IMR-90 (cell line): ENCODE data around the gene CYRIA. TPM values are rescaled to one million over a fixed set of nuclear protein-coding genes. Genes with fewer than 3 reads are reported as not detected.
A peak's percentile ranks its signal among the peaks of the same experiment; 100 is the strongest.

Experiments
- ATAC-seq: fragments of 200-7000 bp; cut with Tn5 transposase; 2 replicates; pipeline ENCODE4 v1.9.1; 2020; ENCODE audit warnings: low read depth, mild to moderate bottlenecking, moderate library complexity
- BruUV-seq: library from RNA; stranded (reverse); fragments of 400-500 nt; replicated peaks from 2 replicates; lab custom pipeline; 2021; lab: Mats Ljungman, UMichigan
- CTCF ChIA-PET: fragments of 300-600 bp; formaldehyde crosslinking; extraction: SDS; loops from one replicate; lab custom pipeline; 2021; ENCODE audit warnings: antibody characterized with exemption; lab: Yijun Ruan, JAX
- POLR2A ChIA-PET: fragments of 300-600 bp; sonication (Branson Sonifier 250); formaldehyde crosslinking; loops from one replicate; lab custom pipeline; 2022; ENCODE audit warnings: antibody characterized with exemption; ENCODE audit not compliant: unreplicated experiment; lab: Charles Lee
- DNase-seq: peaks from one replicate; pipeline ENCODE4 v3.0.0; 2013
- H2AFZ ChIP-seq: replicated peaks from 2 replicates; pipeline ENCODE3; 2013; ENCODE audit warnings: low read length, mild to moderate bottlenecking; ENCODE audit not compliant: poor library complexity
- H2AK5ac ChIP-seq: 2 replicates; pipeline ENCODE4 v1.6.1; 2013; ENCODE audit warnings: low read depth, low read length, inconsistent platforms
- H2AK9ac ChIP-seq: replicated peaks from 2 replicates; pipeline ENCODE3; 2013; ENCODE audit warnings: mild to moderate bottlenecking, low read depth, low read length, moderate library complexity; ENCODE audit not compliant: poor library complexity
- H2BK120ac ChIP-seq: 2 replicates; pipeline ENCODE4 v1.6.1; 2013; ENCODE audit warnings: low read depth, low read length, inconsistent platforms
- H2BK15ac ChIP-seq: 3 replicates; pipeline ENCODE4 v1.6.1; 2013; ENCODE audit warnings: low read depth, low read length, inconsistent platforms
- H2BK20ac ChIP-seq: 2 replicates; pipeline ENCODE4 v1.6.1; 2013; ENCODE audit warnings: low read depth, mild to moderate bottlenecking, inconsistent platforms, low read length, moderate library complexity
- H2BK5ac ChIP-seq: 2 replicates; pipeline ENCODE4 v1.6.1; 2013; ENCODE audit warnings: mild to moderate bottlenecking, low read depth, low read length, inconsistent platforms; ENCODE audit not compliant: poor library complexity, severe bottlenecking
- H3K14ac ChIP-seq: replicated peaks from 2 replicates; pipeline ENCODE4 v1.6.1; 2013; ENCODE audit warnings: low read depth, low read length, inconsistent platforms
- H3K18ac ChIP-seq: 2 replicates; pipeline ENCODE4 v1.6.1; 2013; ENCODE audit warnings: low read depth, low read length, control low read depth
- H3K23ac ChIP-seq: 2 replicates; pipeline ENCODE4 v1.6.1; 2013; ENCODE audit warnings: low read depth, low read length, inconsistent platforms
- H3K27ac ChIP-seq: 2 replicates; pipeline ENCODE4 v1.5.1; 2013; ENCODE audit warnings: mild to moderate bottlenecking, control low read depth, low read length; ENCODE audit not compliant: insufficient read depth
- H3K27me3 ChIP-seq: 2 replicates; pipeline ENCODE4 v1.6.1; 2013; ENCODE audit warnings: low read length; ENCODE audit not compliant: control insufficient read depth, insufficient read depth
- H3K36me3 ChIP-seq: 2 replicates; pipeline ENCODE4 v1.6.1; 2013; ENCODE audit warnings: low read length, mixed read lengths; ENCODE audit not compliant: control insufficient read depth, insufficient read depth
- H3K4ac ChIP-seq: 2 replicates; pipeline ENCODE4 v1.6.1; 2013; ENCODE audit warnings: low read depth, low read length, inconsistent platforms
- H3K4me1 ChIP-seq: 2 replicates; pipeline ENCODE4 v1.6.1; 2013; ENCODE audit warnings: low read length, mixed read lengths; ENCODE audit not compliant: control insufficient read depth, insufficient read depth
- H3K4me2 ChIP-seq: 2 replicates; pipeline ENCODE4 v1.6.1; 2013; ENCODE audit warnings: low read depth, mild to moderate bottlenecking, control low read depth, low read length, moderate library complexity
- H3K4me3 ChIP-seq: 2 replicates; pipeline ENCODE4 v1.5.1; 2013; ENCODE audit warnings: low read depth, mild to moderate bottlenecking, control low read depth, low read length, moderate library complexity; ENCODE audit not compliant: insufficient read depth
- H3K56ac ChIP-seq: 2 replicates; pipeline ENCODE4 v1.6.1; 2013; ENCODE audit warnings: low read length, inconsistent platforms; ENCODE audit not compliant: insufficient read depth; ENCODE audit errors: extremely low read depth
- H3K79me1 ChIP-seq, 2 experiments: 2 replicates each; pipeline ENCODE4 v1.6.1; 2013; ENCODE audit warnings: low read length in 2 of 2, inconsistent platforms in 1 of 2, low read depth in 1 of 2
- H3K9ac ChIP-seq: 2 replicates; pipeline ENCODE4 v1.6.1; 2013; ENCODE audit warnings: low read depth, low read length, control low read depth
- H3K9me1 ChIP-seq: 2 replicates; pipeline ENCODE4 v1.6.1; 2013; ENCODE audit warnings: low read length, inconsistent platforms; ENCODE audit not compliant: insufficient read depth
- H3K9me3 ChIP-seq: 2 replicates; pipeline ENCODE4 v1.6.1; 2013; ENCODE audit warnings: low read length; ENCODE audit not compliant: control insufficient read depth, insufficient read depth
- H4K20me1 ChIP-seq: 2 replicates; pipeline ENCODE4 v1.6.1; 2013; ENCODE audit warnings: low read length, inconsistent platforms; ENCODE audit not compliant: insufficient read depth
- H4K5ac ChIP-seq: 2 replicates; pipeline ENCODE4 v1.6.1; 2013; ENCODE audit warnings: mild to moderate bottlenecking, low read depth, low read length, control low read depth
- H4K8ac ChIP-seq, 2 experiments: 2 replicates each; pipeline ENCODE4 v1.6.1; 2013; ENCODE audit warnings: low read depth in 2 of 2, low read length in 2 of 2, control low read depth in 1 of 2, inconsistent platforms in 1 of 2
- H4K91ac ChIP-seq: 2 replicates; pipeline ENCODE4 v1.6.1; 2013; ENCODE audit warnings: low read depth, low read length, inconsistent platforms; ENCODE audit not compliant: insufficient read depth
- CEBPB ChIP-seq: IDR thresholded peaks from 2 replicates; pipeline ENCODE4 v1.6.1; 2012; ENCODE audit warnings: low read depth, low read length, improper control_type of control experiment
- CHD1 ChIP-seq: IDR thresholded peaks from 2 replicates; pipeline ENCODE4 v1.6.1; 2012; ENCODE audit warnings: low read depth, low read length, improper control_type of control experiment
- FOS ChIP-seq: fragments of 150-350 bp; IDR thresholded peaks from 2 replicates; pipeline ENCODE4 v1.6.1; 2016; ENCODE audit warnings: low read depth, low read length
- MAFK ChIP-seq: IDR thresholded peaks from 2 replicates; pipeline ENCODE4 v1.6.1; 2012; ENCODE audit warnings: low read depth, low read length, improper control_type of control experiment
- POLR2A ChIP-seq: IDR thresholded peaks from 2 replicates; pipeline ENCODE4 v1.6.1; 2012; ENCODE audit warnings: mild to moderate bottlenecking, low read depth, low read length
- RCOR1 ChIP-seq: IDR thresholded peaks from 2 replicates; pipeline ENCODE4 v1.6.1; 2012; ENCODE audit warnings: mild to moderate bottlenecking, low read length, improper control_type of control experiment; ENCODE audit not compliant: insufficient replicate concordance
- WGBS, 2 experiments: methylation state at CpG; one replicate each; pipeline versions ENCODE4 v1.1.5 to v1.1.7; 2013; ENCODE audit warnings: missing lambda C conversion rate in 2 of 2; ENCODE audit not compliant: insufficient read length in 1 of 2; ENCODE audit errors: extremely low coverage in 2 of 2; 5-methylcytosine and 5-hydroxymethylcytosine counted together
- dilution Hi-C: fragments of 300-500 bp; cut with HindIII; formaldehyde crosslinking; loops from one replicate; pipeline ENCODE4 v1.14.3; 2018; ENCODE audit warnings: low sequenced_read_pairs; ENCODE audit not compliant: unreplicated experiment
- in situ Hi-C: fragments of 300-500 bp; cut with MboI; formaldehyde crosslinking; loops from 3 replicates; pipeline ENCODE4 v1.14.3; 2019; ENCODE audit warnings: low sequenced_read_pairs, inconsistent platforms, mixed read lengths
- intact Hi-C: fragments of 100-400 bp; cut with micrococcal nuclease; formaldehyde crosslinking; loops from 2 replicates; pipeline ENCODE4 v1.10.0; 2022
- polyA plus RNA-seq, 3 experiments: library from polyadenylated mRNA; depleted of rRNA; stranded (reverse); fragments of >200 nt; gene quantifications; 2 replicates each; pipeline ENCODE4 v1.2.3, GENCODE V29; 2012; ENCODE audit warnings: low replicate concordance in 1 of 3
- total RNA-seq: library from RNA; depleted of rRNA; stranded (reverse); fragments of >200 nt; gene quantifications from 2 replicates; pipeline ENCODE4 v1.2.3, GENCODE V29; 2012

The CYRIA gene
- total and polyA plus RNA-seq, 2 of the 4 experiments (the other 2 are of a cell fraction), result 1.7 to 3.8 TPM

DNA sequence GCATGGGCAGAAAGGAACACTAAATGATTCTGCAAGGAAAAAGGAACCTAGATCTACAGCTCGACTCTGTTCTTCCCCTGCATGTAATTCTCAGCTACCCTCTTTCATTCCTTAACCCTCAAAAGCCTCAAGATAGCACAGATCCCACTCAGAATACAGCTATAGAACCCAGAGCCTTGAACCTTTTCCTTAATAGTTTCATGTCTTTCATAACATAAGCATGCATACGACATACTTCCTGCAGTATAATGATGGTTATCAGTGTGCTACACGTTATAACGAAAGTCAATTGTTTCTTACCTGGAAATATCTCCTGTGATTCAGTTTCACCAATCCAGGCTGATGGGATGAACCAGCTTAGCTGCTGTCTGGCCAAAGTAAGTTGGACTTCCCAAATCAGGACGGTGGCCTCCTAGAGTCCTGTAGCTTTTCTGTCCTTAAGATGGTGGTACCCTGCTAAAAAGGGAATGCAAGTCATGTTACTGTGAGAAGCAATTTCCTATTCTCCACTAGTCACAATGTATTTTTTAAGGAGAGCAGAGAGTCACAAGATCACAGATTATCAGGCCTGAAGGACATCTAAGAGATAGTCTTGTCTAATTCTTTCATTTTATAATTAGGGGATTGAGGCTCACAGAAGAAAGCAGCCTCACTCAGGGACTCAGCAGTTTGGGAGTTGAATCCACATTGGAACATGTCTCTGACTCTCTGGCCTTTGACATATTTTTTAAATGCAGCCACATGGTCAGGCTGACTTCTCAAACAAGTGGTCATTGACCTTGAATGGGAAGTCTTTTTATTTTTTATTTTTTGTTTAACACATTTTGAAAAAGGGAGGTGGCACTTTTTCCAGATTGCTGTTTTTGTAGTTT lies 41.8 kb downstream of the CYRIA start (continued):
- TF ChIP-seq MAFK (no peak), CHD1 (no peak)

DNA sequence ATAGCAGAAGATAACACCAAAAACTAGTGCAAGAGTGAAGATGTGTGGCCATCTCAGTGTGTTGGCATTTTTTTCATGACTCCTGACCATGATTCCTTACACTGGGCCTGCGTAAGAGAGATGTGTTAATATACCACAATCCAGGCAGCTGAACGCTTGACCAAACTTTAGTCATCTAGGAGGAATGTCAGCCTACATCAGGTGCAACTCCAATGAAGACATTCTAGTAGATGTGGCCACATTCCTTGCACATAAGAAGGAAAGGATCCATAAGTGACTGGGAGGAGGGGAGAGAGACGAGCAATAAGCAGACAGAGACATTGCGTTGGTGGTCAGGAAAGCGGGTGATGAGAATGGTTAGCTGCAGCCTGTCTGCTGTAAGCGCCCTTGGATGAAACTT lies 42.6 kb downstream of the CYRIA start:
- WGBS, 2 experiments, result 92% methylated on average over 2 of the region's 6 CpGs; no CpG with 5 or more reads in 1 of the 2 experiments
- H3K23ac ChIP-seq, result no peak overlapping the region
- peak overlapping the region; percentile 40; the same call in 1 of the 2 replicates for H3K4me2 ChIP-seq
- ATAC-seq (peak; percentile 59), DNase-seq (peak; percentile 95)
- no peak overlapping the region for H3K9ac ChIP-seq
- no peak overlapping the region for H2AK5ac ChIP-seq
- no peak overlapping the region for H4K91ac ChIP-seq
- H3K79me1 ChIP-seq, result no peaks in the 10 kb centered on the region
- no peak overlapping the region for H3K4ac ChIP-seq
- peak; percentile 33; the same call in 1 of the 2 replicates for TF ChIP-seq FOS
- TF ChIP-seq MAFK, result no peak
- TF ChIP-seq CEBPB, result peak; percentile 78
- TF ChIP-seq POLR2A, result no peak
- TF ChIP-seq RCOR1, result peak; percentile 89
- H3K36me3 ChIP-seq, result peaks cover 12% of the 10 kb centered on the region
- no peak overlapping the region; the same call in 2 of the 3 replicates for H2BK15ac ChIP-seq
- 0 out of 2 replicates have a peak overlapping the region, but pooled peaks have one; percentile 52 for H2BK20ac ChIP-seq
- peaks cover 4% of the 10 kb centered on the region; the same call in 1 of the 2 replicates for H3K9me1 ChIP-seq
- peak overlapping the region; percentile 94 for H3K18ac ChIP-seq
- H3K27ac ChIP-seq, result peak overlapping the region; percentile 60; the same call in 1 of the 2 replicates
- no peak overlapping the region for H3K4me3 ChIP-seq
- peak overlapping the region; percentile 21; the same call in 1 of the 2 replicates for H2BK120ac ChIP-seq
- H4K20me1 ChIP-seq, result no peaks in the 10 kb centered on the region
- BruUV-seq, result no TSS peak
- H3K56ac ChIP-seq, result no peak overlapping the region
- H3K4me1 ChIP-seq, result peaks cover 41% of the 10 kb centered on the region
- no peak overlapping the region; a peak in 1 of 4 replicates for H4K8ac ChIP-seq
- H2BK5ac ChIP-seq, result peak overlapping the region; percentile 84
- dilution Hi-C loops (no loop called here), intact Hi-C loops (loop anchor here (2.0 to 10.0 kb wide), 2 partner anchors 28 to 888 kb away; no protein-coding TSS in a partner anchor), in situ Hi-C loops (no loop called here)
- CTCF ChIA-PET, result interaction anchor here (0.9 kb wide), 1 partner anchor 134 kb away, joined by 3 read pairs; no protein-coding TSS in a partner anchor
- no peak overlapping the region for H2AK9ac ChIP-seq
- no peak overlapping the region for H3K14ac ChIP-seq
- POLR2A ChIA-PET, result no interaction called here
- no peaks in the 10 kb centered on the region for H3K9me3 ChIP-seq
- no peak overlapping the region for H2AFZ ChIP-seq
- no peaks in the 10 kb centered on the region for H3K27me3 ChIP-seq
- peak overlapping the region; percentile 74; the same call in 1 of the 2 replicates for H4K5ac ChIP-seq
